ENCODE data around the gene CSMD2.

DNA sequence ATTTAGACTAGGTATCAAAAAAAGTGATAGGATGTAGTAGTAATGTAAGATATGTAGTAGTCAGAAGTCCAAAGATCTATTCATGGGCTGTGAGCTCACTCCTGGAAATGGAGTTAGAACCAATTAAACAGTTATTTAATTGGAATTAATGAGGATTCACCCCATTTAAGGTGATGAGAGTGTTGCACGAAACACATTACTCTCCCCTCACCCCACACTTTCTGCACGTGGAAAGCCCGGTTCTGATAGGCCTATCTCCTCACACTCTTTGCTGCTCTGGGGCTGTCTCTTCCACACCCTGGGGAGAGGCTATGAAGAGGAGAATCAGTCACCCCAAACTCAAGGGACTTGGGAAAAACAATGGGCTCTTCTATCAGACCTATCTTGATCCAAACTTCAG, 174.7 kb downstream of the CSMD2 start:
- TF ChIP-seq, protein P1, sequence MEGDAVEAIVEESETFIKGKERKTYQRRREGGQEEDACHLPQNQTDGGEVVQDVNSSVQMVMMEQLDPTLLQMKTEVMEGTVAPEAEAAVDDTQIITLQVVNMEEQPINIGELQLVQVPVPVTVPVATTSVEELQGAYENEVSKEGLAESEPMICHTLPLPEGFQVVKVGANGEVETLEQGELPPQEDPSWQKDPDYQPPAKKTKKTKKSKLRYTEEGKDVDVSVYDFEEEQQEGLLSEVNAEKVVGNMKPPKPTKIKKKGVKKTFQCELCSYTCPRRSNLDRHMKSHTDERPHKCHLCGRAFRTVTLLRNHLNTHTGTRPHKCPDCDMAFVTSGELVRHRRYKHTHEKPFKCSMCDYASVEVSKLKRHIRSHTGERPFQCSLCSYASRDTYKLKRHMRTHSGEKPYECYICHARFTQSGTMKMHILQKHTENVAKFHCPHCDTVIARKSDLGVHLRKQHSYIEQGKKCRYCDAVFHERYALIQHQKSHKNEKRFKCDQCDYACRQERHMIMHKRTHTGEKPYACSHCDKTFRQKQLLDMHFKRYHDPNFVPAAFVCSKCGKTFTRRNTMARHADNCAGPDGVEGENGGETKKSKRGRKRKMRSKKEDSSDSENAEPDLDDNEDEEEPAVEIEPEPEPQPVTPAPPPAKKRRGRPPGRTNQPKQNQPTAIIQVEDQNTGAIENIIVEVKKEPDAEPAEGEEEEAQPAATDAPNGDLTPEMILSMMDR (IDR thresholded peaks at IDR 0.05) = no peak
- no peak for TF ChIP-seq POLR2A (IDR thresholded peaks at IDR 0.05)
